ENCODE measurements around the gene NFIB. TPM values are rescaled to one million over a fixed set of nuclear protein-coding genes. Genes with fewer than 3 reads are reported as not detected.

Gene NFIB
- total and polyA plus RNA-seq, 2 of the 4 experiments (the other 2 are of a cell fraction): 1.4 to 2.0 TPM

DNA sequence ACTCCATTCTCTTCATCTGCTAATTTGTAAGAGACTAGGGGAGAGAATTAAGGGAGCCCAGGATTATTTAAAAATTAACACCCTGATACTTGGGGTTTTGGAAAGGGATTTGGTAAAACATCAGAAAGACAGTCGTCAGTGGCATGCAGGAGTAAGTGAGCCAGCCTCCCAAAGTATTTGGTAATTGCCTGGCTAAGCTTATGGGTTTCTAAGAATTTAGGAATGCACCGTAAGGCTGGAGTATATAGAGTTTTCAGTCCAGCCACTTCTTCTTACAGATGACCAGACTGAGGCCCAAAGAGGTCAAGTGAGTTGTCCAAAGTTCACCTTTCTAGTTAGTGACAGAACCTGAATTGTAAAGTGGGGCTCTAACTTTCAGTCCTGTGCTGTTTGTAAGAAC is 25.8 kb upstream of the NFIB start:
- H3K27me3 ChIP-seq (ENCODE audit: control insufficient read depth, insufficient read depth, low read length): peaks cover 66% of the 10 kb centered on the region

More for the DNA sequence above, 25.8 kb upstream of the NFIB start:
- in situ Hi-C loops (cut with MboI; ENCODE audit: low sequenced_read_pairs): no loop called here
- Histone ChIP-seq H3K4me2 (ENCODE audit: low read depth, low read length) (no peak overlapping the region), H3K9me3 (ENCODE audit: control insufficient read depth, insufficient read depth, low read length) (peaks cover 3% of the 10 kb centered on the region; the same call in 1 of the 2 replicates), H2BK120ac (ENCODE audit: low read depth, low read length) (no peak overlapping the region), H3K9ac (ENCODE audit: low read depth, low read length) (no peak overlapping the region), H3K27ac (ENCODE audit: insufficient read depth, low read length) (no peak overlapping the region), H3K79me1 (ENCODE audit: low read depth in 1 of 2, low read length in 2 of 2) (no peaks in the 10 kb centered on the region), H3K4ac (ENCODE audit: low read depth, low read length) (no peak overlapping the region), H4K91ac (ENCODE audit: insufficient read depth, low read depth, low read length) (no peak overlapping the region), H3K23ac (ENCODE audit: low read depth, low read length) (no peak overlapping the region), H2BK20ac (ENCODE audit: low read depth, low read length) (no peak overlapping the region), H2AK5ac (ENCODE audit: low read depth, low read length) (no peak overlapping the region), H2BK15ac (ENCODE audit: low read depth, low read length) (no peak overlapping the region), H3K4me1 (ENCODE audit: control insufficient read depth, insufficient read depth, low read length) (no peaks in the 10 kb centered on the region), H4K20me1 (ENCODE audit: insufficient read depth, low read length) (no peaks in the 10 kb centered on the region), H3K4me3 (ENCODE audit: insufficient read depth, low read depth, low read length) (no peak overlapping the region), H3K9me1 (ENCODE audit: insufficient read depth, low read length) (no peaks in the 10 kb centered on the region), H2AK9ac (replicated peaks; ENCODE audit: low read depth, low read length, poor library complexity) (no peak overlapping the region), H3K18ac (ENCODE audit: low read depth, low read length) (no peak overlapping the region), H4K8ac (ENCODE audit: low read depth in 2 of 2, low read length in 2 of 2) (no peak overlapping the region), H3K56ac (ENCODE audit: extremely low read depth, insufficient read depth, low read length) (no peak overlapping the region), H2AFZ (replicated peaks; ENCODE audit: low read length, poor library complexity) (no peak overlapping the region), H3K14ac (replicated peaks; ENCODE audit: low read depth, low read length) (no peak overlapping the region), H2BK5ac (ENCODE audit: low read depth, low read length, poor library complexity, severe bottlenecking) (no peak overlapping the region), H3K36me3 (ENCODE audit: control insufficient read depth, insufficient read depth, low read length) (no peaks in the 10 kb centered on the region), H4K5ac (ENCODE audit: low read depth, low read length) (no peak overlapping the region)
- TF ChIP-seq MXI1 (IDR thresholded peaks at IDR 0.05; ENCODE audit: borderline replicate concordance, low read depth, low read length) (no peak), RFX5 (IDR thresholded peaks at IDR 0.05; ENCODE audit: low read depth, low read length) (no peak), RAD21 (IDR thresholded peaks at IDR 0.05; ENCODE audit: low read length) (no peak), RCOR1 (IDR thresholded peaks at IDR 0.05; ENCODE audit: insufficient replicate concordance, low read length) (no peak), MAFK (IDR thresholded peaks at IDR 0.05; ENCODE audit: low read depth, low read length) (no peak), NFE2L2 (IDR thresholded peaks at IDR 0.05; ENCODE audit: low read depth, low read length) (no peak), CHD1 (IDR thresholded peaks at IDR 0.05; ENCODE audit: low read depth, low read length) (no peak), SMC3 (IDR thresholded peaks at IDR 0.05; ENCODE audit: low read depth, low read length) (no peak), POLR2A (IDR thresholded peaks at IDR 0.05; ENCODE audit: low read depth, low read length) (no peak), CEBPB (IDR thresholded peaks at IDR 0.05; ENCODE audit: low read depth, low read length) (no peak), USF2 (IDR thresholded peaks at IDR 0.05; ENCODE audit: low read depth, low read length) (no peak), MAZ (IDR thresholded peaks at IDR 0.05; ENCODE audit: borderline replicate concordance, low read depth, low read length) (no peak), CTCF (conservative IDR thresholded peaks at IDR 0.05; ENCODE audit: low read depth, low read length) (no peak), ELK1 (IDR thresholded peaks at IDR 0.05; ENCODE audit: borderline replicate concordance, low read depth, low read length) (no peak), BHLHE40 (IDR thresholded peaks at IDR 0.05; ENCODE audit: low read depth, low read length) (no peak), FOS (IDR thresholded peaks at IDR 0.05; ENCODE audit: low read depth, low read length) (no peak)
- no TSS peak for BruUV-seq (replicated peaks)
- WGBS, 2 experiments (ENCODE audit: extremely low coverage in 2 of 2, insufficient read length in 1 of 2): no CpG with 5 or more reads among the region's 2 CpGs
- ChIA-PET CTCF (no interaction called here), POLR2A (ENCODE audit: unreplicated experiment) (no interaction called here)
- intact Hi-C loops (cut with micrococcal nuclease): no loop called here
- no peak for ATAC-seq (ENCODE audit: low read depth)
- dilution Hi-C loops (cut with HindIII; ENCODE audit: low sequenced_read_pairs, unreplicated experiment): no loop called here
- no peak for DNase-seq
